Smooth muscle cell of trachea (primary cell): ENCODE data around the gene NMRAL1. TPM values are rescaled to one million over a fixed set of nuclear protein-coding genes. Genes with fewer than 3 reads are reported as not detected.

Experiments
- total RNA-seq: library from RNA; depleted of rRNA; stranded (reverse); fragments of >200 nt; gene quantifications from 2 replicates; pipeline ENCODE4 v1.2.1, GENCODE V29; 2014

Gene NMRAL1
- total RNA-seq, result 87.7 and 97.9 TPM in 2 replicates

DNA sequence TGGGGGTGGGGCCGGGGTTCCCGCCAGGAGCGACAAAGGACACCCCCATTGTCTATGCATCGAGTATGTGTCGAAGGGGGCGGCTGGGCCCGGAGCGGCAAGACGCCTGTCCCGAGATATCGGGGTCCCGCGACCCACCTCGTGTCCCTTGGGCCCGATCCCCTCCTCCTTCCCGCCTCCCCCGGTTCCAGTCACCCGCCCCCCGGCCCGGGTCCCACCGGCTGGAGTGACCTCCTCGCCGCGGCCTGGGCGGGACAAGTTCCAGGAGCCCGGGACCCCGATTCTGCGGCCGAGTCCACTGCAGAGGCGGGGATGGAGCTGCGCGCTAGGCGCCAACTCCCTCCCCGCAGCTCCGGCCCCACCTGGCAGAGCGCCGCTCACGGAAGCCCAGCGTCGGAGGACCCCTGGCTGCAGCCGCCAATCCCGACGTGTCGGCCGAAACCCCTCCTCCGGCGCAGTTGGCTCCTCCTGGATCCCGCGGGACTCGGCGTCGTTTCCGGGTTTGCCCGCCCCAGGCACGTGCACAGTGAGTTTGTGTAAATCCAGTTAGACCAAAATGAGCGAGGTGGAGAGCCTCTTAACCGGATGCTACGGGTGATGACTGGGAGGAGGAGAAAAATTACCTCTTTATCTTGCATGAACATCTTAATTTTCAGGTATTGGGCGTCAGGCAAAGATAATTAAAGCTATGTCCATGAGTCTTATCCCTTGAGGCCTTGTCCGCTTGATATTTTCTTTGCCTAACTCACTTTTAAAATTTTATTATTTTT lies at the start of gene NMRAL1:
NMRAL1 (minus strand) TSS at position 434 of the 770 bp plus-strand sequence. CDS start 493 bp downstream, outside the sequence.

DNA sequence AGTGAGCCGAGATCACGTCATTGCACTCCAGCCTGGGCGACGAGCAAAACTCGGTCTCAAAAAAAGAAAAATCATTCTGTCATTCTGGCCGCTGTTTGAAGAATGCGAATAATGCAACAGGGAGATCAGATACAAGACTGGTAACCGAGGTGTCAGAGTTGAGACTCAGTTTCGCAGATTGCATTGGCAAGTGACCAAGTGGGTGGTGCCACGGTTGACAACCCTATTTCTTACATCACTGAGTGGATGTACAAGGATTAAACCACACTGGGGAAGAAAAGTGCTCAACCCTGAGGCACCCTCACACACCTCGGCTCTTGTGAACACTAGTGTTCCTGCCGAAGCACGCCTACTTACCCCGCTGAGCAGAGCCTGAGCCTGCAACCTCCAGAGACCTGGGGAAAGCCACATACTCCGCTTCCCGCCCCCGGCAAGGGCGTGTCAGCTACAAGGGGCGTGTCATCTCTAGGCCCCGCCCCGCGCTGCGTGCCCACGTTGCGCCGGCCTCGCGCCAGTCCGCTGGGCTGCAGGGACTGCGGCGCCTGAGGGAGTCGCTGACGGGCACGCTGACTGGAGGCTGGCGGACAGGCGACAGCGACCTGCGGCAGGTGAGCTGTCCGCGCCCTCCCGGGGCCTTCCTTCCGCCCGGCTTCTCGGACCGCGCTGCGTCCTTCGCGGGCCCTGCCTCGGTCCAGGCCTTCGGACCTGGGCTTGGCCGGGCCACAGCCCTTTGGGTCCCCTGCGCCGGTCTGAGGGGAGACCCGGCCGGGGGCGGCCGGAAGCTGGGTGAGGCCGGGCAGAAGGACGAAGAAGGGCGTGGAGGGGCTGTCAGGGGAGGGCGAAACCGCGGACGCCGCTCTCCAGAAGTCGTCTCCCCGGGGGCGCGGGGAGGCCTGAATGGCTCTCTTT lies 1.7 kb upstream of the NMRAL1 start, which contains the start of gene HMOX2:
HMOX2 (plus strand) TSS at position 519 of the 909 bp plus-strand sequence. CDS start 29,127 bp downstream, outside the sequence.

DNA sequence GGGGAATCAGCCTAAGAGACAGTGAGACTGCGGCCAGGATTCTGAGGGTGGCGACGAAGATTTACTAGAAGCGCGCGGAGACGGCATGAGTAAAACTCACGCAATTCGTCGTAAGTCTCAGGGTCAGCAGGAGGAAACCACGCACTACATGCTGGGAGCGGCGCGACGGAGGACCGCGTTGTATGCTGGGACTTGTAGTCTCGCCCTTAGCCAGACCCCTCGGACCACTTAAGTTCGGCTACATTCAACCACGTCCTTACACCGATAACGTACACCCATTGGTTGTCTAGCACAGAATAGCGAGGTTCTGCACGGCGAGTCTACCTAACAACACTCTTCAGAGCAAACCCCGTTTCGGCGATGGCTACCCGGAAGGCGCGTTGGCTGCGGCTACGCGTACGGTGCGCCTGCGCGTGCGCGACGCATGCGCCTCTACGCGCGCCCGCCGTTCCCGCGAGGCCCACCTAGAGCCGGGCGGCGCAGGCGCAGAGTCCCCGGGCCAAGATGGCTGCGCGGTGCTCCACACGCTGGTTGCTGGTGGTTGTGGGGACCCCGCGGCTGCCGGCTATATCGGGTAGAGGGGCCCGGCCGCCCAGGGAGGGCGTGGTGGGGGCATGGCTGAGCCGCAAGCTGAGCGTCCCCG lies 48.9 kb downstream of the NMRAL1 start, which contains the start of gene DNAJA3:
DNAJA3 (plus strand) TSS at position 491 of the 643 bp plus-strand sequence; CDS start at position 505, 14 bp downstream.

DNA sequence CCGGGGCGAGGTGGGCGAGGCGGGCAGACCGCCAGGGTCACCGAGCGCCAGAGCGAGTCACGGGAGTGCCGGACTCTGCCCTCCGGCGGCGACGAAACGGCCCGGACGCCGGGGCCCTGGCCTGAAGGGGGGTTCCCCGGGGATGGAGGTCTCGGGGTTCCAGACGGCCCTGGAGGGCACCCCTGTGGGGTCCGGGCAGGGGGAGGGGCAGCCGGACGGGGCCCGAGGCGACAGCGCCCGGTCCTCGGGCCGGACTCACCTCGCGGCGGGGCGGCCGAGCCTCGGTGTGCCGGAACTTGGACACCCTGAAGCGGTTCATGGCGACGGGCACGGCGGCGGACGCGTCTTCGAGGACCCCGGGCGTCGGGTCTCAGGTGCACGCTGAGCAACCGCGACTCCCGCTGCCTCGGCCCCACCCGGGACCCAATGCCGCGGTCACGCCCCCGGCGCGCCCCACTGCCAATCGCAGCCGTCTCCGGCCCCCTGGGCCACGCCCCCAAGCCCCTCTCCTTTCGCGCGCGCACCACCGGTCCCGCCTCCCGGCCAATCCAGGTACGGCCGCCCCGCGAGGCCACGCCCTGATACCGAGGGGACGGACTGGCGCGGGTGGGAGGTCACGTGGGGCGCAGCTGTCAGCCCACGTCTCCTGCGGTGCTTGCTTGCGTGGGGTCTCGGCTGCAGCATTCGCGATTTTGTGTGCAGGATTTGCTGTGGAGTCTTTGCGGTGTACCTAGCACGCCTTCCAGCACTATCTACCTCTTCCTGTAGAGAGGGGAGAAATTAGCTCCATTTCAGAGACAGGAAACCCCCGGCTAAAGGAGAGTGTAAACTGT lies 58.0 kb downstream of the NMRAL1 start, which contains the start of gene CORO7:
CORO7 (minus strand) TSS at position 397 of the 833 bp plus-strand sequence; CDS start at position 319, 78 bp downstream.

Other genes with a start within 250 kb of the NMRAL1 start
- gene SRL, start 232.5 kb downstream of the NMRAL1 start, total RNA-seq, result 0.29 and 0.50 TPM in 2 replicates
- gene TFAP4, start 201.6 kb downstream of the NMRAL1 start, total RNA-seq, result 8.3 and 15.5 TPM in 2 replicates
- 4.4 and 4.6 TPM in 2 replicates for gene GLIS2, start 158.6 kb downstream of the NMRAL1 start, total RNA-seq
- gene PAM16, start 123.3 kb downstream of the NMRAL1 start, total RNA-seq, result 15.7 and 16.0 TPM in 2 replicates
- 122 and 273 TPM in 2 replicates for gene VASN, start 102.8 kb downstream of the NMRAL1 start, total RNA-seq
- gene CORO7, start 58.0 kb downstream of the NMRAL1 start, total RNA-seq, result 14.1 and 14.2 TPM in 2 replicates
- 46.3 and 59.0 TPM in 2 replicates for gene DNAJA3, start 48.8 kb downstream of the NMRAL1 start, total RNA-seq
- gene HMOX2, start 1.8 kb upstream of the NMRAL1 start, total RNA-seq, result 52.6 and 53.1 TPM in 2 replicates
- gene CDIP1, start 64.1 kb upstream of the NMRAL1 start, total RNA-seq, result 9.0 and 24.6 TPM in 2 replicates
- gene C16orf96, start 81.7 kb upstream of the NMRAL1 start, total RNA-seq, result 0.17 TPM in 1 of 2 replicates, not detected in the other
- gene UBALD1, start 140.3 kb upstream of the NMRAL1 start, total RNA-seq, result 7.1 and 8.6 TPM in 2 replicates
- gene MGRN1, start 150.2 kb upstream of the NMRAL1 start, total RNA-seq, result 39.3 and 43.7 TPM in 2 replicates
- gene NUDT16L1, start 218.9 kb upstream of the NMRAL1 start, total RNA-seq, result 26.8 TPM in 2 replicates